ENCODE data around the gene DNAJB6.

DNAJB6 gene

DNA sequence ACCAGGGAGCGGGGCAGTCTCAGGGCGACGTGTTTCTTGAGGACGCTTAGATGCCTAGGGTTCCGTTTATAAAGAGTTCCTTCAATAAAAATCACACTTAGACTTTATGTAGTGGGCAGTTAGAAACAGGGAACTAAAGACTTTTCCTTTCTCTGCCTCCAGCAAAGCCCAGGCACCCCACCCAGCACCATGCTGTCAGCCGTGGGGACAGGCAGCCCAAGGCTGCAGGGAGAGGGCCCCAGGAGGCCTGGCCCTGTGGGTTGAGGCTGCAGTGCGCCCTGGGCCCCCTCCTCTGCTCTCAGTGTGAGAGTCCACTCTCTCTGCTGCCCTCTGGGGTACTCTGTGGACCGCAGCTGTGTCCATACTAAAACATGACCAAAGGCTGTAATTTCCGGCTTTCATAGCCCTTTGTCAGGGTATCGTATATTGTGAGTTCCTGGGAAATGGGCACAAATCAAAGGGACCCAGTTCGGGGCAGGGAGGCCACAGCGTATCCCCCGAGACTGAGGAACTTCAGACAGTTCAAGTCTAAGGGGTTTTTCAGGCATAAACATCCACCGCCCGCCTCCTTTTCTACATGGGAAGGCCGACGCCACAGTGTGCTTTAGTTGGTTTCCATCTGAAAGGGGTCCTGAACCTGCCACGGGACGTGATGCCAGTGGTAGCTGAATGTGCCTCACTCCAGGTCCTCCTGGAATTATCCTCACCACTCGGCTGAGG, 59.7 kb downstream of the DNAJB6 start:
- DNase-seq (ENCODE audit: low spot score) = no peak

DNA sequence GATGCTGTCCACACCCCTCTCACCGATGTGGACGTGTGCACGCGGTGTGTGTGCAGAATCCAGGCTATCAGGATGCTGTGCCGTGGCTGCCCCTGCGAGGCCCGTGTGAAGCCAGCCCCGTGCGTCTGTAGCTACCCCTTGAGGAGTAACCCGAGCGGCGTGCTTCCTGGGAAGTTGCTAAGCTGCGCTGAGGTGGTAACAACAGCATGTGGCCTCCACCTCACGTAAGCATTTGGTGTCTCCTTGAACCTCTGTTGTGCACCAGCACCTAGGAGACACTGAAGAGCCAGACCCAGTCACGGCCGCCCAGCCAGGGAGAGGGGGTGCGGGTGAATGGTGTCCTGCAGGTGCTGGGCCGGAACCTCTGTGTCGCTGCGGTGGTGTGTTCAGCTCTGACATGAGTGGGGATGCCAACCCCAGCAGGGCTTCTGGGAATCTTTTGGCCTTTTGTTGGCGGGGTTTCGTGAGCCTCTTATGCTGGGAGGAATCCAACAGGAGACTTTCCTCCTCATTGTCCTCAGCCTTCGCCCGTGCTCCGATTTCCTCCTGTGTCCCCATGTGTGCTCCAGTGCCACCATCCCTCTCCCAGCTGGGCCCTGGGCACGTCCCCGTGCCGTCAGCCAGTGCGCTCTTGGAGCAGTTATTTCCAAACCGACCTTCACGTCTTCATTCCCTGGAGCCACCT, 60.4 kb downstream of the DNAJB6 start:
- no peak for DNase-seq (ENCODE audit: low spot score)

DNA sequence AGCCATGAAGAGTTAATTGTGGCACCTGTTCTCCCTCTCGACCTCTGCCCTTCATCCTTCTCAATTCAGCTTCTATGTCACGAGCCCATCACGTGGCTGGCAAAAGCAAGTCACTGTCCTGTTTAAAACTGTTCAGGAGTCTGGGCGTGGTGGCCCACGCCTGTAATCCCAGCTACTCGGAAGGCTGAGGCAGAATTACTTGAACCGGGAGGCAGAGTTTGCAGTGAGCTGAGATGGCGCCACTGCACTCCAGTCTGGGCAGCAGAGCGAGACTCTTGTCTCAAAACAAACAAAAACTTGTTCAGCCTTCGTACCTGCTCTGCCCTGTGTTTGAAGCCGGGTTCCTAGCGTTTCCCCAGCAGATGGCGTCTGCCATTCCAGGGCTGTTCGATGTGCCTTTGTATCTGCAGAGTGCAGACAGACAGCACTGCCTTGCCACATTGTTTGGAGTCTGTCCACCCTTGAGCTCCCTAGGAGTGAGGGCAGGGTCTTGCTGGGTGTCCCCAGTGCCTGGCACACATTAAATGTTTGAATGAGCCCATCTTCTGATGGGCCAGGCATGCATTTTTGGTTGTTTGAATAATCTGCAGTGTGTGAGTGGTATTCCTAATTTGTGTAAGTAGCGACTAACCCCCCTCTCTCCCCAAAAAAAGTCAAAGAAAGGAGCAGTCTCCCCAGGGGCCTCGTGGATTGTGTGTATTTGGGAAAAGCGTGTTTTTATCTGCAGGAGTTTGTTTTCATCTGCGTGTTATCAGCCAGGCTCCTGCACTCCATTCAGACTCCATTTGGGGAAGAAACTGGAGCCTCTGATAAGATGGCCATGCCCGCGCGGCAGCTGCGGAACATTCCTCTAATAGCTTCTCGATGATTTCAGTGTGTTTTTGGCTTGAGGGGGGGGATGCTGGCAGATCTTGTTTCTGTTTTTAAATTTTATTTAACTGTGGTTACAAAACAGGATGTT, 61.2 kb downstream of the DNAJB6 start:
- peak; percentile 44 for DNase-seq (ENCODE audit: low spot score)

DNA sequence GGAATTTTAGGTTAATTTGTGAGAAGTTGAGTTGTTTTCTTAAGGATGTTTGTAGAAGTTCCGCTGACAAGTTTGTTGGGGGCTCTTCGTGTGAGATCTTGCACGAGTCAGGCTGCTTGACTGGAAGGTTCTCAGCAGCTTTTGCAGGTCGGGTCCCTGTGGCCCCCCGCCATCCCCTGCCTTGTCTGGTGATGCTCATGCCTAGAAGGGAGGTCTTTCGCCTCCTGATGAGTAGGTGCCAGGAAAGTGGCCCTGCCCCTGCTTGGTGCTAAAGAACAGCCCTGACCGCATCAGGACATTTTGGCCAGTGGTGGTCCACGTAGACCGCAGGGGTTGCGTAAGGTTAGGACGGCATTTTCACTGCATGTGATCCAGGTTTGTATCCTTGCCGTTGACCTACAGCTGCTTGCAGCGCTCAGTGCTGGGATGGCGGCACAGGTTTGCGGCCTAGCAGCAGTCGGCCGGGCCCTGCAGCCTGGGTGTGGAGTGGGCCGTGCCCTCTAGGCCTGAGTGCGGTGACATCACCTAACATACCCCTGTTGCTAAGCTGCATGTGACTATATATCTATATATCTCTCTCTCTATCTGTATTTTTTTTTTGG, 62.4 kb downstream of the DNAJB6 start:
- DNase-seq (ENCODE audit: low spot score) = no peak

DNA sequence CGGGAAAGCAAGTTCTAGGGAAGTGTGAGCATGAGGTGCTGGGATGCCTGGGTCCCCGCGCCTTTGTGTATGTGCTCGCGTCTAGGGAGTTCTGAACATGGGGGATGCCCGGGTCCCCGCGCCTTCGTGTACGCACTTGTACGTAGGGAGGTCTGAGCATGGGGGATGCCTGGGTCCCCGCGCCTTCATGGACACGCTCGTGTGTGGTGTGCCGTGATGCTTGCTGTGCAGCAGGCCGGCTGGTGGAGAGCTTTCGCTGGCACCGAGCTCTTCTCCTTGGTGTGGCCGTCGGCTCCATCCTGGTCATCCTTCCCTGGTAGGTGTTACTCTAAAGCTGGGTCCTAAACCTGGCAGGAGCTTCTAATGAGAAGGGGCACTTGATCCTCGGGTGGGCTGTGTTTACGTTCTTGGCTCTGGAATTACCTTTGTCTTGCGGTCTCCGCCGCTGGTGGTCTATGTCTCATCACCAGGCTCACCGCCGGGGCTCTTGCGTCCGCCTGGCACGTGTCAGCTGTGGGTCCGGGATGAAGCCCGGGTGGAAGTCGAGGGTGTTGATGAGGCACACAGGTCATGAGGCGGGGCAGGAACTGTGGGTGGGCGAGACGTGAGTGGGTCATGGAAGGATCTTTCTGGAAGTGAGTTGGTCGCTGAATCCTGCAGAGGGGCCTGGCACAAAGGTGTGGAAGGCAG, 63.5 kb downstream of the DNAJB6 start:
- DNase-seq (ENCODE audit: low spot score) = no peak

DNA sequence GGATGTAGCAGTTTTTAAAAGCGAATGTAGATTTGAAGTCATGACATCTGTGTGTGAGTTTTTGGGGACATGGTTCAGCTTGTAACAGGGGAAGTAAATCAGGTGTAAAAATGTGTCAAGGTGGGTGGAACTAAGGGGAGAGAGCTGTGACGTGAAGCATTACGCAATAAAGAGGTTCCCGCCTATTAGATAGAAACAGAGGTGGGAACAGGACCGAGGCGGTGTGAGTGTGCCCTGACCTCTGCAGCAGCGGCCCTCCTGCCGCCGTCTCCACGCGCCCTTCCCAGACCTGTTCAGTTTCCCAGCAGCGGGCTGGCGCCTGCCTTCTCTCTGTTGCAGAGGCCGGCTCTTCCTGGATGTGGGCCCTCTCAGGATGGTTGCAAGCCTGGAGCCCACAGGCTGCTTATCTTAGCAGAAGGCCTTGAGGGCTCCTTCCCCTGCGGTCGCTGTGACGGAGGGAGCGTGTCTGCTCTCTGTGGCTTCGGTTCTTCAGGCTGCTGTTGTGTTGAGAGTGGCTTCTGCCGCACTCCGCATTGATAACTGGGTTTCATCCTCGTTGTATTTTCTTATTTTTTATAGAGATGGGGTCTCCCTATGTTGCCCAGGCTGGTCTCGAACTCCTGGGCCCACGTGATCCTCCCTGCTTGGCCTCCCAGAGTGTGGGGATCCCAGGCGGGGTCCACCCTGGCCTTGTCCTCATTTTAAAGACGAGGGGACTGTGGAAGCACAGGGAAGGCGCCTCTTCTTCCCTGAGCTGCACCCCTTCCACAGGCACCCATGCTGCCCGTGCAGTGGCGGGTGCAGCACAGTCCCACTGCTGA, 65.0 kb downstream of the DNAJB6 start:
- DNase-seq (ENCODE audit: low spot score) = no peak

DNA sequence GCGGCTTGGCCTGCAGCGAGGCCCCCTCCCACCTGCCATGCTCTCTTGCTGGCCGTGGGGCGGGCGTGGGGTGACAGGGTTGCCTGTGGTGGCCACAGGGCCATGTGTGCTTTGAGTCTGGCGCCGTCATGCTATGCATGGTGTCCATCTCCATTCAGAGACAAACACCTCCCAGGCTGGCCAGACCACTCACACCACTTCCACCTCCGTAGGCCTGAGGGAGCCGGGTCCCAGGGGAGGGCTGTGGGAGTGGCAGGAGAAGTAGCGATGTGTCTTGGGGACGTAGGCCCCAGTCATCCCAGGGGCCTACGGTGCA, 65.5 kb downstream of the DNAJB6 start:
- no peak for DNase-seq (ENCODE audit: low spot score)

DNA sequence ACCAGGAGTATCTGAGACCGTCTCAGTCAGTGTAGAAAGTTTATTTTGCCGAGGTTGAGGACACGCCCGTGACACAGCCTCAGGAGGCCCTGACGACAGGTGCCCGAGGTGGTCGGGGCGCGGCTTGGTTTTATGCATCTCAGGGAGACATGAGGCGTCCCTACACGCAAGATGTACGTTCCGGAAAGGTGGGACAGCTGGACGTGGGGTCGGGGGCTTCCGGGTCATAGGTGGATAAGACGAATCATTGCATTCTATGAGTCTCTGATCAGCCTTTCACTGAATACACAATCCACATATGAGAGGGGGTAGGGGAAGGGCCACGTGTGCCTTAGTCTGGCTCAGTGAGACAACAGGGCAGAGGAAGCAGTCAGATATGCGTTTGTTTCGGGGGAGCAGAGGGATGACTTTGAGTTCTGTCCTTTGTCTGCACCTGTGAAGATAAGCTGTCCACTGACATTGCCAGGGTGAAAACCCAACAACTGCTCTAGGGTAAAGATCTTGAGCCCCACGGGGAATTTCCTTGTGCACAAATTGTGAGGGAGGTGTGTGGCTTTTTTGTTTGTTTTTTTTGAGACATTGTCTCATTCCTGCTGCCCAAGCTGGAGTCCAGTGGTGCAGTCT, 66.2 kb downstream of the DNAJB6 start:
- DNase-seq (ENCODE audit: low spot score) = no peak

DNA sequence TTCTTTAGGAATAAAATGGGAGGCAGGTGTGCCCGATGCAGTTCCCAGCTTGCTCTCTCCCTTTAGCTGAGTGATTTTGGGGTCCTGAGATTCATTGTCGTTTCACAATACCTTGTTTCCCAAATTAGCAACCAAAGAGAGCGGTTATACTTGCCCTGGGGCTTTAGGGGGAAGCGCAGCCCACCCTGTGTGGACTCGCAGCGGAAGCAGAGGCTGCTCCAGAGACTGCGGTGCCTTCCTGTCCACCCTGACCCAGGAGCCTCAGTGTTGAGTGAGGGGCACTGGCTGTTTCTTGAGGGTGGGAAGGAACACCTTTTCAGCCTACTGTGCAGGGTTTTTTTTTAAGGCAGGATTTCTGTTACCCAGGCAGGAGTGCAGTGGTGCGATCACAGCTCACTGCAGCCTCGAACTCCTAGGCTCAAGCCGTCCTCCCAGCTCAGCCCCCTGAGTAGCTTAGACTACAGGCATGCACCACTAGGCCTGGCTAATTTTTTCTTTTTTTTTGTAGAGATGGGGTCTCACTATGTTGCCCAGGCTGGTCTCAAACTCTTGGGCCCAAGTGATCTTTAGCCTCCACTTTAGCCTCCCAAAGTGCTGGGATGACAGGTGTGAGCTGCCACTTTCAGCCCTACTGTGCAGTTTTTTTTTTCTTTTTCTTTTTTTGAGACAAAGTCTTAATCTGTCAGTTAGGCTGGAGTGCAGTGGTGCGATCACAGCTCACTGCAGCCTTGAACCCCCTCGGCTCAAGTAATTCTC, 67.0 kb downstream of the DNAJB6 start:
- DNase-seq (ENCODE audit: low spot score) = no peak

DNA sequence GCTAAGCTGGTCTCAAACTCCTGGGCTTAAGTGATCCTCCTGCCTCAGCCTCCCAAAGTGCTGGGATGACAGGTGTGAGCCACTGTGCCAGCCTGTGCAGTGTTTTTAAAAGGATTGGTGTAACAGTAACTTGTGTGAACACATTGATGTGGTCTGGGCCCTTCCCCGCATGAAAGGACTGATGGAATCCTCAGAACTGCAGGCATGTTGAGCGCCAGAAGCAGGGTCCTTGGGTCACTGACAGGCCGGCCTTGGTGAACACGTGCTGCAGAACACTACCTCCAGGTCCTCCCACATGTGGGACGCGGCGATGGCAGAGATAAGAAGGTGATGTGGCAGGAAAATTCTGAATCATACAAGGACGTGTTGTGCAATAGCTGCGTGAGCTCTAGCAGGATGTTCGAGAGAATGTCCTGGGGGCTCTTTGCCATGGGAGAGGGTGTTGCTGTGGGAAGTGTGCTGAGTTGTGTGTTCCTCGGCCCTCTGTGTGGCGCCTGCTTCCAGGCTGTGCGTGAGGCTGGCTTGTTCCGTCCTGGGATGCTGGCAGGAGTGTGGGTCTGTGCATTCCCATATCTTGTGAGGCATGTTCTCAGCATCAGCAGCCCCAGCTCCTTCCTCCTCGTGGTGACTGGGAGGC, 68.2 kb downstream of the DNAJB6 start:
- DNase-seq (ENCODE audit: low spot score) = no peak

DNA sequence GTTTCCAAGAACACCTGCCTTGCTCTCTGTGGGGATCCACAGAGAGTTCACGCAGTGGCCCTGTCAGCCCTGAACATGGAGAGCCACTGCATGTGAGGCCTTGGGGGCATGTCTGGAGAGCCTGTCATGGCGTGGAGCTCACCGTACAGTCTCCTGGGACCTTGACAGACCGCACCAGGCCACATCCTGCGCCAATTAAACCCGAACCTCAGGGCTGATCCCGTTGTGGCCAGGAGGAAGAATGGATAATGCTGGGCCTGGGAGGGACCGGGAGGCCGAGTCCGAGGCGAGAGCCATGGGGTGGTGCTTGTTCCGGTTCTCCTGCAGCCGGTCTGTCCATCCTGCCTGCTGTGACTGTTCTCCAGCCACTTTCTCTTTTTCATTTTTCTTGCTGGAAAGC, 68.7 kb downstream of the DNAJB6 start:
- no peak for DNase-seq (ENCODE audit: low spot score)

DNA sequence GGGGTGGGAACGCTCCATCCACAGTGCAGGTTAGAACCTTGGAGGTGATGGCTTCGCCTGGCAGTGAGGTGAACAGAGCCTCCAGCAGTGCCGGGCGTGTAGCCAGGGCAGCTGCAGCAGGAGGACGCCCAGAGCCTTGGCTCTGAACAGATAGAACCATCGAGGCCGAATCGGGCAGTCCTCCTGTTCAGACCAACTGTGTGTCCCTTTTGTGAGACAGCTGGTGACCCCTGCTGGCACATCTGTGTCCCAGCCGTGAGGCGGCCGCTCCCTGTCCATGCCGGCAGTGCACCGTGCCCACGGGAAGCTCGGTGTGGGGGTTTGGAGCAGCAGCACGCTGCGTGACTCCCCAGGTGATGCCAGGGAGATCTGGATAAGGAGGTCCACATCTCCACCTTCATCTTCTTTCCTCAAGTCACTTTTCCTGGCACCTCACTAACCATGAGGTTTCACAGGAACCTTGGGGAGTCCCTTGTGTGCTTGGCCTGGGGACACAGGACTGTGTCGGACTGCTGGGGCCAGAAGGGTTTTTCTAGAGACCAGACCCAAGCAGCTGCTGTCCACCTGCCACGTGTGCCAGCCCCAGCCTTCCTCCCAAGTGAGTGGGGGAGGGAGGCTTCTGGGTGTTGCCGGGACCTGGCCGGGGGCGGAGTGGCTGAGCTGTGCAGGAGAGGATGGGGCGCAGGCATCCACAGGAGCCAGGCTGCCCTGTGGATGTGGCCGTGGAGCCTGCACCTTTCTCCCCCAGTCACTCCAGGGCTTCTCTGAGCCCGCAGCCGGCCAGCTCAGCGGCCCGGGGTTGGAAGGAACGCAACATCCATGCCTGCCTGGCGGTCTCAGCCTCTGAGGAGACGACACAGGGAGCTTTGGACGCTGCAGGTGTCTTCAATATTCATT, 69.4 kb downstream of the DNAJB6 start:
- DNase-seq (ENCODE audit: low spot score) = no peak

DNA sequence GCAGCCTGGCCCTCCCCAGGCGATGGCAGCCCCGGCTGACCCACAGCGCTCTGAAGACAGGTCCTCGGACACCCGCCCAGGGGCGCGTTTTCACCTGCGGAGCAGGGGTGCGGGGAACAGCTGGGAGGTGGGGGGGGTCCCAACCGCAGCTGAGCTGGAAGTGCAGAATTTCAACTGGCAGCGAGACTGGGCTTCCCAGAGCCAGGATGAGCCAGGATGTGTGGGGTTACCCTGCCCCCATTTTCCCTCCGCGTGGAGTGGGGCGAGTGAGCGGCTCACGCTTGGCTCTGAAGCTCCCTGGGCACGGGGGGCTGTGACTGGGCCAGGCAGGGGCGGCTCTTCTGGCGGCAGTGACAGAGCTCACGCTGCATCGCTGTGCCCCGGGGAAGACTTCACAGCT, 70.2 kb downstream of the DNAJB6 start:
- no peak for DNase-seq (ENCODE audit: low spot score)

DNA sequence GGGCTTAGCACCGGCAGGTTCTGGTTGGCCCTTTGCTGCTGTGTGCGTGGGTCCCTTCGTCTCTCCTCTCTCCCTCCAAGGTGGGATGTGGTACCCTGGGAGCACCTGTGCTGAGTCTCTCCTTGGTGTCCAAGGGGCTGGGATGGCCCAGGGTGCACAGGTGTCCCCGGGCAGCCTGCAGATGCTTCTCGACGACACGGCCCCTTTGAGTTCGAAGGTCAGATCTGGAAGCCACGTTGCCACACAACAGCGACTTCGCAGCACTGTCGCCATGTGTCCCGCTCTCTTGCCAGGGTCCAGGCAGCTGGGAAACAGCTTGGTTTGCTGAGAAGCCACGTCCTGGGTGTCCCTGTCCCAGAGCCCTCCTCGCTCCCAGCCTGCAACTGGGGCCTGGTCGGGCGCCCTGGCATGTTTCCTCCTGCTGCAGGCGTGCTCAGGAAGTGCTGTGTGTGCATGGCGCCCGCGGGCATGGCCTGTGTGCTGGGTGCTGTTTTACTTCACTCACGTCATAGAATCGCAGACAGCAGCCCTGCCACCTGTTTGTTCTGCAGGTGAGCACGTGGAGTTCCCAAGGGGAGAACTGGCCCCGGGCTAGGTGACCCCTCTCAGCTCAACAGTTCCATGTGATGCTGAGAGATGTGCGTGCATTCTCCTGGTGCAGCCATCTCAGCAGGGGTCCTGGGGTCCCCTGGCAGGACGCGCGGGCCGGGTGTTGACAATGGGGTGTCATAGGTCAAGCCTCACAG, 70.9 kb downstream of the DNAJB6 start:
- no peak for DNase-seq (ENCODE audit: low spot score)

DNA sequence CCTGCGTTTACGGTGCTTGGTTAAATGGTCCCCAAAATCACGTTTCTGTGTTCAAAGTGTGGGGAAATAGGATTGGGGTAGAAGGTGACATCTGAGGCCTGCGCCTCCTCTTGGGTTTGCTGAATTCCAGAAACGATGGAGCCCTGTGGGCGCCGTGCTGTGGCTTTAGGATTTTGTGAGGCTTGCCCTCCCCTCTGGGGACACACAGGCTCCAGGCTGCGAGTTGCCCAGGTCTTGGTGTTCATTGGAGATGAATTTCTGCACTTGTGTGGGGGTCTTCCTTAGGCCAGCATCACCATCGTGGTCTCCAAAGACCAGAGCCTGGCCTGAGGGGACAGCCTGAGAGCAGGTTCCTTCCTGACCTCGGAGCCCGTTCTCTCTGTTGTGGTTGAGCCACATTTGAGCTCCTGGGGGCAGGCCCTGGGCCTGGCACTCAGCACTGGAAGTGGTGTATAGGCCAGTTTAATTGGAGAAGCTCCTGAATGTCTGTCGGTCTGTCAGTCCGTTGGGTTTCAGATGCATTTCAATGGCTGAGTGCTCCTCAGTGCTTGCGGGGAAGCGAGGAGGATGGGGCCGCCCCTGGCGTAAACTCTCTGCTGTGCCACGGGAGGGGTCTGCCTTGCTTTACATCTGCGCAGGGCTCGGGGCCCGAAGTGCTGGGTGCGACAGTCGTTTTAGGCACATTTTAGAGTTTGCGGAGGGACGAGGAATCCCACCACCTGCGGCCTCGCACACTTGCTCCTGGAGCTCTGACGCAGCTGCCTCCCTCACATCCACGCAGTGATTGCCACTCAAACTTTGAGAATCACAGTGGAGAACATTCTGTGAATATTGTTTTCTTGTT, 71.7 kb downstream of the DNAJB6 start:
- no peak for DNase-seq (ENCODE audit: low spot score)

DNA sequence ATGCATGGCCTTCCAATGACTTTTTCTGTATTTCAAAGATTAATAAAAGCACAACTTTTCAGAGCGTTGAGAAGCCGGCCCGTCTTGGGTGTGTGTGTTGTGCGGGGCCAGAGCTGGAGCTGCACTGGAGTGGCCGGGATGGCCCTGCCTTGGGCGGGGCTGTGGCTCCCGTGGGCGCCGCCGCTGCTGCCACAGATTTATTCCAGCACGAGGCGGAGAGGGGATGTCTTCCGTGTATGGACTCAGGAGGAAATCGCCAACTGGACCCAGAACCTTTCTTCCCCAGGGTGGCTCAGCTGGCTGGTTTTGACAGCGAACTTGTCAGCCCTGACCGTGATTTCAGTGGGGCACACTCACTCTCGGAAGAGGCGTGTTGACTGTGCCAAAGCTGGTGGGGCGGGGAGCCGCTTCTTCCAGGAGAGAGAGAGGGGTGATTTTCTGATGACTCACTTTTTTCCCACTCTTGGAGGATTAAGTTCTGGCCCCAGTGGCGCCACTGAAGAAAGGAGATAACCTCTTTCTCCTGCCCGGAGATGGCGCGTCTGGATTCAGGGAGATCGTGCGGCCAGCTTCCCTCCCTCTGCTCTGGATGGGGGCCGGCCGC, 72.4 kb downstream of the DNAJB6 start:
- no peak for DNase-seq (ENCODE audit: low spot score)

Data from cerebellar cortex (tissue), 1 donor.